Calu3 (cell line): ENCODE data around the gene C17orf58. TPM values are rescaled to one million over a fixed set of nuclear protein-coding genes. Genes with fewer than 3 reads are reported as not detected.
"Not testable (repeated sequence)": the region's sequence is repeated elsewhere in the genome, so short reads cannot be mapped to it uniquely, and the experiment has no call there.

ENCODE experiments used
- BruUV-seq: library from RNA; stranded (reverse); fragments of 400-500 nt; replicated peaks from 2 replicates; lab custom pipeline; 2021; lab: Mats Ljungman, UMichigan
- CTCF ChIA-PET: fragments of 300-600 bp; sonication (Branson Sonifier 250); formaldehyde crosslinking; loops from one replicate; lab custom pipeline; 2022; ENCODE audit warnings: antibody characterized with exemption; lab: Charles Lee
- DNase-seq: peaks from one replicate; pipeline ENCODE4 v3.0.0; 2022
- H3K27ac Mint-ChIP-seq: one replicate; pipeline ENCODE4 v1.8.0; 2022; ENCODE audit warnings: mixed read lengths; ENCODE audit not compliant: unreplicated experiment
- H3K27me3 Mint-ChIP-seq: one replicate; pipeline ENCODE4 v1.8.0; 2022; ENCODE audit warnings: mixed read lengths; ENCODE audit not compliant: unreplicated experiment
- H3K36me3 Mint-ChIP-seq: one replicate; pipeline ENCODE4 v1.8.0; 2022; ENCODE audit warnings: mild to moderate bottlenecking, moderate library complexity, mixed read lengths; ENCODE audit not compliant: insufficient read depth, unreplicated experiment
- H3K4me1 Mint-ChIP-seq: one replicate; pipeline ENCODE4 v1.8.0; 2022; ENCODE audit warnings: mild to moderate bottlenecking, low read depth, mixed read lengths; ENCODE audit not compliant: unreplicated experiment
- H3K4me3 Mint-ChIP-seq: one replicate; pipeline ENCODE4 v1.8.0; 2022; ENCODE audit warnings: mild to moderate bottlenecking, low read depth, moderate library complexity, mixed read lengths; ENCODE audit not compliant: unreplicated experiment
- H3K9me3 Mint-ChIP-seq: one replicate; pipeline ENCODE4 v1.8.0; 2022; ENCODE audit warnings: low read depth, mixed read lengths; ENCODE audit not compliant: unreplicated experiment
- CTCF ChIP-seq: fragments of 200-600 bp; IDR thresholded peaks from one replicate; pipeline ENCODE4 v1.8.0; 2022; ENCODE audit warnings: antibody characterized with exemption; ENCODE audit not compliant: unreplicated experiment
- intact Hi-C: fragments of 100-400 bp; cut with micrococcal nuclease; formaldehyde crosslinking; loops from one replicate; pipeline ENCODE4 v1.10.0; 2022; ENCODE audit not compliant: unreplicated experiment
- total RNA-seq: library from RNA; stranded (reverse); gene quantifications from 2 replicates; pipeline ENCODE4 v1.2.3, GENCODE V29; 2022

The C17orf58 gene
- total RNA-seq, 1 experiment from 2014 or later = 11.8 TPM

- Mint-ChIP-seq H3K4me3 (peak overlapping the region; percentile 76), H3K27ac (peak overlapping the region; percentile 99)
- BruUV-seq = no TSS peak
Measured at GRCh38 chr17:68019336-68019674, 23.0 kb upstream of the C17orf58 start.

GRCh38 chr17:68018493-68018892, 22.2 kb upstream of the C17orf58 start:
- H3K4me3 Mint-ChIP-seq, H3K27me3 Mint-ChIP-seq, DNase-seq, BruUV-seq, H3K9me3 Mint-ChIP-seq, CTCF ChIA-PET, H3K27ac Mint-ChIP-seq: not testable (repeated sequence)
- Mint-ChIP-seq H3K4me1 (peaks cover 15% of the 10 kb centered on the region), H3K36me3 (peaks cover 19% of the 10 kb centered on the region)
- intact Hi-C loops = loop anchor here (2.0 kb wide), 1 partner anchor 24 kb away; no protein-coding TSS in a partner anchor

More at GRCh38 chr17:68019336-68019674, 23.0 kb upstream of the C17orf58 start:
- no peak for TF ChIP-seq CTCF
- DNase-seq = no peak
- CTCF ChIA-PET = interaction anchor here (0.6 to 1.5 kb wide), 3 partner anchors 9 to 15 kb away, joined by 3 to 5 read pairs (median 5); no protein-coding TSS in a partner anchor
- H3K9me3 Mint-ChIP-seq = no peaks in the 10 kb centered on the region
- intact Hi-C loops = loop anchor here (2.0 kb wide), 1 partner anchor 25 kb away; no protein-coding TSS in a partner anchor
- peaks cover 19% of the 10 kb centered on the region for H3K36me3 Mint-ChIP-seq
- H3K4me1 Mint-ChIP-seq = peaks cover 15% of the 10 kb centered on the region
- peaks cover 8% of the 10 kb centered on the region for H3K27me3 Mint-ChIP-seq

- Mint-ChIP-seq H3K27me3 (peaks cover 8% of the 10 kb centered on the region), H3K36me3 (peaks cover 19% of the 10 kb centered on the region), H3K4me1 (peaks cover 15% of the 10 kb centered on the region), H3K4me3 (no peak overlapping the region), H3K27ac (no peak overlapping the region), H3K9me3 (no peaks in the 10 kb centered on the region)
- BruUV-seq = no TSS peak
- CTCF ChIA-PET = no interaction called here
- intact Hi-C loops = no loop called here
- TF ChIP-seq CTCF = no peak
- no peak for DNase-seq
Measured at GRCh38 chr17:68016838-68017237, 20.6 kb upstream of the C17orf58 start.

- Mint-ChIP-seq H3K36me3 (peaks cover 11% of the 10 kb centered on the region), H3K4me3 (no peak overlapping the region), H3K4me1 (peaks cover 9% of the 10 kb centered on the region), H3K27me3 (peaks cover 8% of the 10 kb centered on the region), H3K9me3 (no peaks in the 10 kb centered on the region), H3K27ac (no peak overlapping the region)
- intact Hi-C loops = no loop called here
- no peak for TF ChIP-seq CTCF
- no peak for DNase-seq
- no TSS peak for BruUV-seq
- CTCF ChIA-PET = interaction anchor here (0.6 kb wide), 1 partner anchor 260 kb away, joined by 4 read pairs; no protein-coding TSS in a partner anchor
Measured at GRCh38 chr17:68015081-68015723, 18.9 kb upstream of the C17orf58 start.

- no TSS peak for BruUV-seq
- Mint-ChIP-seq H3K36me3 (no peaks in the 10 kb centered on the region), H3K4me1 (no peaks in the 10 kb centered on the region), H3K27ac (no peak overlapping the region), H3K4me3 (no peak overlapping the region), H3K9me3 (no peaks in the 10 kb centered on the region), H3K27me3 (no peaks in the 10 kb centered on the region)
- TF ChIP-seq CTCF = no peak
- CTCF ChIA-PET = no interaction called here
- no peak for DNase-seq
- intact Hi-C loops = no loop called here
Measured at GRCh38 chr17:68013385-68013784, 17.1 kb upstream of the C17orf58 start.
